GM20431 (cell line): ENCODE measurements around the gene MEOX2.

Experiments used
- in situ Hi-C: fragments of 300-500 bp; cut with MseI, MboI; formaldehyde crosslinking; loops from one replicate; pipeline ENCODE4 v1.15.0; 2020; ENCODE audit warnings: low sequenced_read_pairs; ENCODE audit not compliant: unreplicated experiment

Gene MEOX2

GRCh38 chr7:15620491-15621185 lies 65.8 kb downstream of the MEOX2 start:
- in situ Hi-C loops, result no loop called here

GRCh38 chr7:15618275-15618674 lies 68.2 kb downstream of the MEOX2 start:
- in situ Hi-C loops, result no loop called here

GRCh38 chr7:15612205-15612604 lies 74.3 kb downstream of the MEOX2 start:
- in situ Hi-C loops, result no loop called here

GRCh38 chr7:15610503-15610902 lies 76.0 kb downstream of the MEOX2 start:
- in situ Hi-C loops, result no loop called here

GRCh38 chr7:15609287-15609686 lies 77.2 kb downstream of the MEOX2 start:
- in situ Hi-C loops, result no loop called here

- in situ Hi-C loops, result no loop called here
Measured at GRCh38 chr7:15607529-15608210, 78.8 kb downstream of the MEOX2 start.

- in situ Hi-C loops, result no loop called here
Measured at GRCh38 chr7:15606561-15606960, 79.9 kb downstream of the MEOX2 start.

- in situ Hi-C loops, result no loop called here
Measured at GRCh38 chr7:15604166-15604565, 82.3 kb downstream of the MEOX2 start.

GRCh38 chr7:15603124-15603523 lies 83.4 kb downstream of the MEOX2 start:
- in situ Hi-C loops, result no loop called here

- in situ Hi-C loops, result no loop called here
Measured at GRCh38 chr7:15602236-15602635, 84.2 kb downstream of the MEOX2 start.

- in situ Hi-C loops, result no loop called here
Measured at GRCh38 chr7:15601175-15601574, 85.3 kb downstream of the MEOX2 start.

- in situ Hi-C loops, result no loop called here
Measured at GRCh38 chr7:15600298-15600697, 86.2 kb downstream of the MEOX2 start.

- in situ Hi-C loops, result no loop called here
Measured at GRCh38 chr7:15594461-15594860, 92.0 kb downstream of the MEOX2 start.

GRCh38 chr7:15593382-15593781 lies 93.1 kb downstream of the MEOX2 start:
- in situ Hi-C loops, result no loop called here

GRCh38 chr7:15586266-15586665 lies 100.2 kb downstream of the MEOX2 start:
- in situ Hi-C loops, result no loop called here

- in situ Hi-C loops, result no loop called here
Measured at GRCh38 chr7:15584575-15584974, 101.9 kb downstream of the MEOX2 start.

GRCh38 chr7:15582773-15583172 lies 103.7 kb downstream of the MEOX2 start:
- in situ Hi-C loops, result no loop called here

- in situ Hi-C loops, result no loop called here
Measured at GRCh38 chr7:15581352-15581951, 105.0 kb downstream of the MEOX2 start.

GRCh38 chr7:15580604-15581351 lies 105.7 kb downstream of the MEOX2 start:
- in situ Hi-C loops, result no loop called here

- in situ Hi-C loops, result no loop called here
Measured at GRCh38 chr7:15577600-15577999, 108.9 kb downstream of the MEOX2 start.
